ENCODE results near the gene TM4SF4.

Gene TM4SF4

GRCh38 chr3:149472030-149472797 is 2.3 kb upstream of the TM4SF4 start:
- no peak for DNase-seq

GRCh38 chr3:149473357-149474249 is 894 bp upstream of the TM4SF4 start:
- no peak overlapping the region for H3K9ac ChIP-seq (ENCODE audit: low read length)
- no peak overlapping the region for H3K4me2 ChIP-seq (ENCODE audit: low read length)
- no peak overlapping the region for H3K18ac ChIP-seq (ENCODE audit: low read length)
- H3K4ac ChIP-seq (ENCODE audit: low read depth, low read length) = no peak overlapping the region
- H3K4me3 ChIP-seq (ENCODE audit: low read length) = no peak overlapping the region
- WGBS (ENCODE audit: extremely low coverage, insufficient coverage, low lambda C conversion rate) = no CpG with 5 or more reads among the region's 7 CpGs
- no peaks in the 10 kb centered on the region for H3K79me1 ChIP-seq (ENCODE audit: low read length)
- no peak overlapping the region for H2BK15ac ChIP-seq (replicated peaks; ENCODE audit: low read depth)
- H3K4me1 ChIP-seq (ENCODE audit: control insufficient read depth, low read depth, low read length) = no peaks in the 10 kb centered on the region
- no peaks in the 10 kb centered on the region for H3K79me2 ChIP-seq (ENCODE audit: control insufficient read depth, insufficient read depth, low read length)
- H4K5ac ChIP-seq (ENCODE audit: low read length) = no peak overlapping the region
- H2AK5ac ChIP-seq (ENCODE audit: low read length) = no peak overlapping the region
- H3K23ac ChIP-seq (ENCODE audit: low read length) = no peak overlapping the region
- no peaks in the 10 kb centered on the region for H3K27me3 ChIP-seq (ENCODE audit: insufficient read depth, low read length, poor library complexity)
- no peak for DNase-seq
- H3K36me3 ChIP-seq (ENCODE audit: control insufficient read depth, insufficient read depth, low read length) = no peaks in the 10 kb centered on the region
- no peak overlapping the region for H2BK120ac ChIP-seq (ENCODE audit: low read depth, low read length)
- no peak overlapping the region for H2BK5ac ChIP-seq (ENCODE audit: low read length)
- no peak overlapping the region for H3K27ac ChIP-seq (ENCODE audit: low read depth, low read length)
- H4K8ac ChIP-seq (ENCODE audit: low read depth, low read length) = no peak overlapping the region
- no peak overlapping the region for H3K56ac ChIP-seq (ENCODE audit: low read length)

More at GRCh38 chr3:149472030-149472797, 2.3 kb upstream of the TM4SF4 start:
- H2BK120ac ChIP-seq (ENCODE audit: low read depth, low read length) = no peak overlapping the region
- no peak overlapping the region for H3K9ac ChIP-seq (ENCODE audit: low read length)
- no peak overlapping the region for H3K4ac ChIP-seq (ENCODE audit: low read depth, low read length)
- no peak overlapping the region for H3K4me2 ChIP-seq (ENCODE audit: low read length)
- H4K5ac ChIP-seq (ENCODE audit: low read length) = no peak overlapping the region
- no peak overlapping the region for H2BK5ac ChIP-seq (ENCODE audit: low read length)
- no peaks in the 10 kb centered on the region for H3K36me3 ChIP-seq (ENCODE audit: control insufficient read depth, insufficient read depth, low read length)
- no peak overlapping the region for H3K4me3 ChIP-seq (ENCODE audit: low read length)
- H2BK15ac ChIP-seq (replicated peaks; ENCODE audit: low read depth) = no peak overlapping the region
- peak overlapping the region; percentile 9 for H3K23ac ChIP-seq (ENCODE audit: low read length)
- no peaks in the 10 kb centered on the region for H3K4me1 ChIP-seq (ENCODE audit: control insufficient read depth, low read depth, low read length)
- H3K27ac ChIP-seq (ENCODE audit: low read depth, low read length) = no peak overlapping the region
- H3K56ac ChIP-seq (ENCODE audit: low read length) = no peak overlapping the region
- no peaks in the 10 kb centered on the region for H3K27me3 ChIP-seq (ENCODE audit: insufficient read depth, low read length, poor library complexity)
- H3K79me1 ChIP-seq (ENCODE audit: low read length) = no peaks in the 10 kb centered on the region
- no peak overlapping the region for H3K18ac ChIP-seq (ENCODE audit: low read length)
- no peak overlapping the region for H2AK5ac ChIP-seq (ENCODE audit: low read length)
- no CpG with 5 or more reads among the region's 2 CpGs for WGBS (ENCODE audit: extremely low coverage, insufficient coverage, low lambda C conversion rate)
- H4K8ac ChIP-seq (ENCODE audit: low read depth, low read length) = no peak overlapping the region
- no peaks in the 10 kb centered on the region for H3K79me2 ChIP-seq (ENCODE audit: control insufficient read depth, insufficient read depth, low read length)

- Histone ChIP-seq H3K27me3 (ENCODE audit: insufficient read depth, low read length, poor library complexity) (no peaks in the 10 kb centered on the region), H2BK120ac (ENCODE audit: low read depth, low read length) (no peak overlapping the region), H3K36me3 (ENCODE audit: control insufficient read depth, insufficient read depth, low read length) (no peaks in the 10 kb centered on the region), H3K4ac (ENCODE audit: low read depth, low read length) (no peak overlapping the region), H2BK5ac (ENCODE audit: low read length) (no peak overlapping the region), H3K27ac (ENCODE audit: low read depth, low read length) (no peak overlapping the region), H3K79me2 (ENCODE audit: control insufficient read depth, insufficient read depth, low read length) (no peaks in the 10 kb centered on the region), H4K5ac (ENCODE audit: low read length) (no peak overlapping the region), H3K18ac (ENCODE audit: low read length) (no peak overlapping the region), H3K23ac (ENCODE audit: low read length) (no peak overlapping the region), H3K56ac (ENCODE audit: low read length) (no peak overlapping the region), H3K9ac (ENCODE audit: low read length) (no peak overlapping the region), H3K4me3 (ENCODE audit: low read length) (no peak overlapping the region), H3K4me2 (ENCODE audit: low read length) (no peak overlapping the region), H3K79me1 (ENCODE audit: low read length) (no peaks in the 10 kb centered on the region), H4K8ac (ENCODE audit: low read depth, low read length) (no peak overlapping the region), H2AK5ac (ENCODE audit: low read length) (no peak overlapping the region), H2BK15ac (replicated peaks; ENCODE audit: low read depth) (no peak overlapping the region), H3K4me1 (ENCODE audit: control insufficient read depth, low read depth, low read length) (no peaks in the 10 kb centered on the region)
- WGBS (ENCODE audit: extremely low coverage, insufficient coverage, low lambda C conversion rate) = no CpG with 5 or more reads among the region's 7 CpGs
- no peak for DNase-seq
Observed at GRCh38 chr3:149475451-149476060, 1.1 kb downstream of the TM4SF4 start.

DNA sequence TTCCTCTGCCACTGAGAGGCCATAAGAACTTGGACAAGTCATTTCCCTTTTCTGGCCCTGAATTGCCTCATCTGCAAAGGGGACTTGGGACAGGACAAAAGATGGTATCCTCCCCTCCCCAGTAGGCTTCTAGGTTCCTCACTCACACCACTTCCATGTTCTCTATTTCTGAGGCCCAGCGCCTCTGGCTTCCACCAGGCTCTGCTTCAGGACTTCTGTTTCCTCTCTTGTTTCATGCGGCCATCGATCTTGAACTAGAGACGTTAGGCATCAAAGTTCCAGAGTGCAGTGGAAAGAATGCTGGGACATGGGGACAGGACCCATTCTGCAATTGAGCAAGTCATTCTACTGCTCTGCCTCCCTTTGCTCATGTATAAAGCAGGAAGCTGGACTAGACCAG is 1.7 kb downstream of the TM4SF4 start:
- H3K56ac ChIP-seq (ENCODE audit: low read length) = no peak overlapping the region
- H3K79me2 ChIP-seq (ENCODE audit: control insufficient read depth, insufficient read depth, low read length) = no peaks in the 10 kb centered on the region
- no peak overlapping the region for H3K18ac ChIP-seq (ENCODE audit: low read length)
- H3K36me3 ChIP-seq (ENCODE audit: control insufficient read depth, insufficient read depth, low read length) = no peaks in the 10 kb centered on the region
- no peak overlapping the region for H3K4ac ChIP-seq (ENCODE audit: low read depth, low read length)
- H2BK5ac ChIP-seq (ENCODE audit: low read length) = no peak overlapping the region
- no CpG with 5 or more reads among the region's 4 CpGs for WGBS (ENCODE audit: extremely low coverage, insufficient coverage, low lambda C conversion rate)
- H2BK15ac ChIP-seq (replicated peaks; ENCODE audit: low read depth) = no peak overlapping the region
- H3K79me1 ChIP-seq (ENCODE audit: low read length) = no peaks in the 10 kb centered on the region
- no peak overlapping the region for H3K4me2 ChIP-seq (ENCODE audit: low read length)
- no peak overlapping the region for H3K27ac ChIP-seq (ENCODE audit: low read depth, low read length)
- no peak overlapping the region for H3K4me3 ChIP-seq (ENCODE audit: low read length)
- no peak overlapping the region for H4K8ac ChIP-seq (ENCODE audit: low read depth, low read length)
- no peaks in the 10 kb centered on the region for H3K27me3 ChIP-seq (ENCODE audit: insufficient read depth, low read length, poor library complexity)
- no peak overlapping the region for H2BK120ac ChIP-seq (ENCODE audit: low read depth, low read length)
- DNase-seq = no peak
- no peaks in the 10 kb centered on the region for H3K4me1 ChIP-seq (ENCODE audit: control insufficient read depth, low read depth, low read length)
- H2AK5ac ChIP-seq (ENCODE audit: low read length) = no peak overlapping the region
- H4K5ac ChIP-seq (ENCODE audit: low read length) = no peak overlapping the region
- no peak overlapping the region for H3K9ac ChIP-seq (ENCODE audit: low read length)
- H3K23ac ChIP-seq (ENCODE audit: low read length) = no peak overlapping the region

DNA sequence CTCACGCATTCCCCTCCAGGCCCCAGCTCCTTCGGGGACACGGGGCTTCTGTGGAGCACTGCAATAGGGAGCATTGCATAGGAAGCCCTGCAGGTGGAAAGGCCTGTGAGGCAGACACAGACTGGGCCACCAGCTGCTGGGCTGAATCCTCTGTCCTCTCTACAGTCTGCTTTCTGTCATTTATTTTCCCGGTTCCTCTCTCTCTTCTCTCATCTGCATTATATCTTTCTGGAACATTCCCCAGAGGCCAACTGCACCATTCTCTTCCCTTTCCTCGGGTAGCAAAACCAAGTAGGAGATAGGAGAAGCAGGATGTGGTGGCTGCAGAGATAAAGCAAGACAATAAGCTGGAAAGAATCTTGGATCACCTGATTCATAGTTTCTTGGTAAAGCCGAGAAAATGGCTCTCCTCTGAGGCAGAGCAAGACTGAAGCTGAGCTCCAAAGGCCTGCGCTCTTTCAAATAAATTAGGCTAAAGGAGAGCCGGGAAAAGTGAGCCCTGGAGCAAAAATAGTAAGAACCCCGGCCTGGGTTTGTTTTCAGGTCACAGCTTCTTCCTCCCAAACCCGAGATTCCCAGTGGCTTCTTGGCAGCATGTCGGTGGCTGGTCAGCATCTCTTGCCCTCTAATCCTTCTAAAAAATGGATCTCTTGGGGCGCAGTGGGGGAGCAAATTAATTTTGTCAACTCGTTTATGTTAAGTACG is 5.3 kb downstream of the TM4SF4 start:
- Histone ChIP-seq H3K36me3 (ENCODE audit: control insufficient read depth, insufficient read depth, low read length) (no peaks in the 10 kb centered on the region), H3K79me1 (ENCODE audit: low read length) (no peaks in the 10 kb centered on the region), H3K27me3 (ENCODE audit: insufficient read depth, low read length, poor library complexity) (no peaks in the 10 kb centered on the region), H3K27ac (ENCODE audit: low read depth, low read length) (no peak overlapping the region), H3K56ac (ENCODE audit: low read length) (no peak overlapping the region), H2BK15ac (replicated peaks; ENCODE audit: low read depth) (no peak overlapping the region), H3K23ac (ENCODE audit: low read length) (no peak overlapping the region), H3K4me1 (ENCODE audit: control insufficient read depth, low read depth, low read length) (no peaks in the 10 kb centered on the region), H2BK5ac (ENCODE audit: low read length) (no peak overlapping the region), H3K4me2 (ENCODE audit: low read length) (no peak overlapping the region), H4K5ac (ENCODE audit: low read length) (no peak overlapping the region), H3K79me2 (ENCODE audit: control insufficient read depth, insufficient read depth, low read length) (no peaks in the 10 kb centered on the region), H2AK5ac (ENCODE audit: low read length) (no peak overlapping the region), H3K4me3 (ENCODE audit: low read length) (no peak overlapping the region), H2BK120ac (ENCODE audit: low read depth, low read length) (peak overlapping the region; percentile 33), H4K8ac (ENCODE audit: low read depth, low read length) (no peak overlapping the region), H3K18ac (ENCODE audit: low read length) (peak overlapping the region; percentile 54), H3K9ac (ENCODE audit: low read length) (no peak overlapping the region), H3K4ac (ENCODE audit: low read depth, low read length) (no peak overlapping the region)
- WGBS (ENCODE audit: extremely low coverage, insufficient coverage, low lambda C conversion rate) = no CpG with 5 or more reads among the region's 14 CpGs
- DNase-seq = peak; percentile 55
